ENCODE measurements around the gene PYROXD2.
"Not testable (repeated sequence)": the region's sequence is repeated elsewhere in the genome, so short reads cannot be mapped to it uniquely, and the experiment has no call there.

The PYROXD2 gene

DNA sequence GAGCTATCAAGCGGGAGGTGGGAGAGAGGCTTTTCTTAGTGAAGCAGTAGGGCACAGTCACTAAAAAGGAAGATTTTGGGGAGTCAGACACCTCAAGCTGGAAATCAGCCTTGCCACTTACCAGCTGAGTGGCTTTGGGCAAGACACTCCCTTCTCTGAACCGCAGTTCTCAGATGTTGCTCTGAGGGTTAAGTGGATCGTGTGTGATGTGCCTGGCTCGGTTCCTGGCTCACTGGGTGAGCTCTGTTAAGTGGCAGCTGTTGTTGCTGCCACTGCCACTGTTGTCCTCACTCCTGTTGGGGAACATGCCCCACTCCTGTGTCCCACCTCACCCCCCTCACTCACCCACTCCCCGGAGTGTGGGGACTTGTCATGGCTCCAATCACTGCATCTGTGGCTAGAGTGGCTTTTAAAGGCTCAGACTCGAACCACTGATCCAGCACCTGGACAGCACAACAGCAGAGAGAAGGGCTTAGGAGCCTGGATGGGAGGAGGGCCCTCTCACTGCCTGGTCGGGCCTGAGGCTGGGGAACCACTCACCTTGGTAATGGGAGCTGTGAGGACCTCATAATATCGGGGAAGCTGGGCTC, 20.0 kb downstream of the PYROXD2 start:
- no peak for DNase-seq (ENCODE audit: low read depth, low spot score)

GRCh38 chr10:98391578-98391991, 23.4 kb downstream of the PYROXD2 start:
- no peak for DNase-seq (ENCODE audit: low read depth, low spot score)

- no peak for DNase-seq (ENCODE audit: low read depth, low spot score)
Observed at GRCh38 chr10:98391065-98391464, 23.9 kb downstream of the PYROXD2 start.

GRCh38 chr10:98390406-98390805, 24.6 kb downstream of the PYROXD2 start:
- no peak for DNase-seq (ENCODE audit: low read depth, low spot score)

- no peak for DNase-seq (ENCODE audit: low read depth, low spot score)
Observed at GRCh38 chr10:98389398-98389797, 25.6 kb downstream of the PYROXD2 start.

DNA sequence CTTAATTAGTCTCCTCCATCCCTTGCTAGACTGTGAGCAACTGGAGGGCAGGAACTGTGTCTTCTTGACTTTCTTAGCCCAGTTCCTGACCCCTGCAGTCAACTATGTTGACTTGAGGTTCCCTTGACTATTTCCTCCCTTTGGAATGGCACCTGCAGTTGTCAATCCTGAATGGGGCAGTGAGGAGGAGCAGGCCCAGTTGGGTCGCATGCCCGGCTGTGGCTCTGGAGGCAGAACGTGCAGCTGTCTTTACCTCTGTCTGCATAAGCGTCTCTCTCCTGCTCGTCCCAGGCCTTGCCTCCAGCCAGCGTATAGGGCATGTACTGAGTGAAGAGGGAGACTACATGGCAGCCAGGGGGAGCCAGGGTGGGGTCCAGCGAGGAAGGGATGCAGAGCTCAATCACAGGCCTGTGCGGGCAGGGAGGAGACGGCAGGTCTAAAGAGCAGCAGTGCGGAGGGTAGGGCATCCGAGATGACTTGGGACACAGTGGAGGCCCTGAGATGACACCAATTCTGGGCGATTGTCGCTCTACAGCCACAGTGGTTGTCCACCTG, 26.8 kb downstream of the PYROXD2 start:
- DNase-seq (ENCODE audit: low read depth, low spot score), result no peak

GRCh38 chr10:98384531-98385133, 30.4 kb downstream of the PYROXD2 start:
- no peak for DNase-seq (ENCODE audit: low read depth, low spot score)

DNA sequence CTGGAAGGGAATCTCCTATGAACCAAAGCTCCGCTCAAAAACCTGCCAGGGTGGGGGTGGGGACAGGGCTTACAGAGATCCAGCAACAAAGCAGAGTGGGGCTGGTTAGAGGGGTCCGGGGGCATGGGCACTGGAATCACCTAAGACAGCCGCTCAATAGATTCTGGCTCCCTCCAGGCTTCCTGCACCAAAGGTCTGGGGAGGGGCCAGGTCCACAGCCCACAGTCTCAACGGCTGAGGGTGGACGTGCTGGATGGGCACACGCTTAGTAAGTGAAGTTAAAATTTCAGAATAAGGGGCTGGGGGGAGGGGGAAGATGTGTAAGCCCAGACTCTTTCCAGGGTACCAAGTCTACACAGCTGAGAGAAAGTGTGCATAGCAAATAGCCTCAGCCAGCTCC, 31.1 kb downstream of the PYROXD2 start:
- DNase-seq (ENCODE audit: low read depth, low spot score), result no peak

DNA sequence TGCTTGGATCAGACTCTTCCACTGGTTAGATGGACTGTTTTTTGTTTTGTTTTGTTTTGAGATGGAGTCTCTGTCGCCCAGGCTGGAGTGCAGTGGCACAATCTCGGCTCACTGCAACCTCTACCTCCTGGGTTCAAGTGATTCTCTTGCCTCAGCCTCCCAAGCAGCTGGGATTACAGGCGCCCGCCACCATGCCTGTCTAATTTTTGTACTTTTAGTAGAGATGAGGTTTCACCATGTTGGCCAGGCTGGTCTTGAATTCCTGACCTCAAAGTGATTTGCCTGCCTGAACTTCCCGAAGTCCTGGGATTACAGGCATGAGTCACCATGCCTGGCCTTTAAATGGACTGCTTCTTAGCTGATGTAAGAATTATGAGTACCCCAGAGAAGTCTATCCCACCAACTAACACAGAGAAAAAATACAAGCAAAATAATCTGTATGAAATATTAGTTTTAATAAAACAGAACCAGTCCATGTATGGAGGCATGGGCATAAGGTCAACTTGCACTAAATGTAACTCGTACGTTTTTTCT, 31.8 kb downstream of the PYROXD2 start:
- DNase-seq (ENCODE audit: low read depth, low spot score), result not testable (repeated sequence)

- no peak for DNase-seq (ENCODE audit: low read depth, low spot score)
Observed at GRCh38 chr10:98382691-98383101, 32.3 kb downstream of the PYROXD2 start.

GRCh38 chr10:98380493-98381339, 34.3 kb downstream of the PYROXD2 start:
- no peak for DNase-seq (ENCODE audit: low read depth, low spot score)

GRCh38 chr10:98378722-98379121, 36.3 kb downstream of the PYROXD2 start:
- no peak for DNase-seq (ENCODE audit: low read depth, low spot score)

GRCh38 chr10:98377536-98377935, 37.4 kb downstream of the PYROXD2 start:
- DNase-seq (ENCODE audit: low read depth, low spot score), result no peak

DNA sequence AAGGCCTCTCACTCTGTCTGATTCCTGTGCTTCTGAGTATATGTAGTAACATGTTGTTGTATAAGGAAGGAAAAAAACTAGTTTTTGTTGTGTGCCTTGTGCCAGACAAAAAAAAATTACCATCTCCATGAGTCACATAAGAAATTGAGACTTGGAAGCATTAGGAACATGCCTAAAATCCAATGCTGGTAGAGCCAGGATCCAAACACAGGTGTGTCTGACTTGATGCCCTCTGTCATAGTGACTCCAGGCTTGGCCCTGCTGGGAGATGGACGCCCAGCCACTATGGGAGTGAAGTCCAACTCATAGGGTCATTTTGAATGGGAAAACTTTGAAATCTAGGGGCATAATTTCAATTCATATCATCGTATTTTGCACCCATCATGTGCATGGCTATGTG, 38.0 kb downstream of the PYROXD2 start:
- no peak for DNase-seq (ENCODE audit: low read depth, low spot score)

GRCh38 chr10:98376485-98376884, 38.5 kb downstream of the PYROXD2 start:
- no peak for DNase-seq (ENCODE audit: low read depth, low spot score)

DNA sequence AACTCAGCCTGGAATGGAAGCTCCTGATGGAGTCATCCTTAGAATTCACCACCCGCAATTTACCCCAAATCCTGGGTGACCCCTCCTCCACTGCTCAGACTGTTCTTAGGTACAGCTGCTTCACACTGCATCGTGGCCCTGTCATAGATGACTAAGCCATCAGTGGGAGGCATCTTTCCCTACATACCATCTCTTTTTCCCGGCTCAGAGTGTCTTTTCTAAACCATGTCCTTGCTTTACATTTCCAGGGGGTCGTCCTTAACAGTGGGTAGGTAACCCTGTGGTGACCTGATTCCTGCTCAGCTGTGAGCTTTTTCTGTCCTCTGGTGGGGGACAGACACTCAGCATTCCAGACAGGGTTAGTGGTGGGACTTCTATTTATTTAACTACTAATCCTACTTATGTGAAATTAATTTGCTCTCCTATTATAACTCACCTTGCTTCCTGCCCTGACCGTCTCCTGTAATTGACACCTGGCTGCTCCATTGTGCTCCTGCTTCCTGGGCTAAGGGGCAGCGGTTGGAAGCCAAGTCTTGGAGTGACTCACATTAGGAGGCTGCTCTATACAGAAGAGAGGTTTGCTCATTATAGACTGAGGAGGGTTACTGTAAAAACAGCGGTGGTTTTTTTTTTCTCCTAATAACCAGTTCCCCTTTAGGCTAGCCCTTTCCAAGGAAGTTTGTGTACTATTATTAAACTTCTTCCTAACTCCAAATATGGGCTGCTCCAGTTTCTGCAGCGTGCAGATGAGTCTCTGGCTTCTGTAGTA, 40.6 kb downstream of the PYROXD2 start:
- DNase-seq (ENCODE audit: low read depth, low spot score), result no peak

DNA sequence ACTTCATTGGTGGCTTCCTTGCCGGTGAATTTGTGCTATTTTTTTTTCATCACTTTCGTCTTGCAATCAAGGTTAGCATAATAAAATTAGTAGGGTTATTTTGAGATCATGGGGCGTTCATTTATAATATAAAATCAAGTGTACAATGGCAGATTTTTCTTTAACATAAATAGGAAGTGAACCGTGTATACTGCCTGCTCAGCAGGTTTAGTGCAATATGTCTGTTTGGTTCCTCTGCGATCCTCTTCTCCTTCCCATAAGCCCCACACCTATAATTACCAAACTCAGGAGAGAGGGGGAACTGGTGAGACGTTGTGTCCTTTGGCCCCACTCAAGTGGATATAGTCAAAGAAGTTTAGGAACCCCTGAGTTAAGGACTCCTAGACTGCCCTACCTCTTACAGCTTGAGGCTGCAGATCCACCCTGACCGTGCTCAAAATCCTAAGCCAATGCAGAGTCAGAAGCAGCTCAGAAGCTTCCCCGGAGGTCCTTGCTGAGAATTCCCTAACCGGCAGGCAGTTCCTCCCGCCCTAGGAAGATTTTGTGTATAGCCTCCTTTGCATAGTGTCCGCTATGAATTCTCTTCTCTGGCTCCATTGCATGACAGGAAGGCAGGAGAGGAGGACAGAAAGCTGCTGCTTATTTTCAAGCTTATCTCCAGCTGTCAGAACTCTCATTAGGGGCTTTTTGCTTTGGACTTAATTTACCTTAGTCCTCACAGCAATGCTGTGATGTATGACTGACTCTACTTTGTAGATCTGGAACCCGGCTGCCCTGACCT, 41.5 kb downstream of the PYROXD2 start:
- no peak for DNase-seq (ENCODE audit: low read depth, low spot score)

DNA sequence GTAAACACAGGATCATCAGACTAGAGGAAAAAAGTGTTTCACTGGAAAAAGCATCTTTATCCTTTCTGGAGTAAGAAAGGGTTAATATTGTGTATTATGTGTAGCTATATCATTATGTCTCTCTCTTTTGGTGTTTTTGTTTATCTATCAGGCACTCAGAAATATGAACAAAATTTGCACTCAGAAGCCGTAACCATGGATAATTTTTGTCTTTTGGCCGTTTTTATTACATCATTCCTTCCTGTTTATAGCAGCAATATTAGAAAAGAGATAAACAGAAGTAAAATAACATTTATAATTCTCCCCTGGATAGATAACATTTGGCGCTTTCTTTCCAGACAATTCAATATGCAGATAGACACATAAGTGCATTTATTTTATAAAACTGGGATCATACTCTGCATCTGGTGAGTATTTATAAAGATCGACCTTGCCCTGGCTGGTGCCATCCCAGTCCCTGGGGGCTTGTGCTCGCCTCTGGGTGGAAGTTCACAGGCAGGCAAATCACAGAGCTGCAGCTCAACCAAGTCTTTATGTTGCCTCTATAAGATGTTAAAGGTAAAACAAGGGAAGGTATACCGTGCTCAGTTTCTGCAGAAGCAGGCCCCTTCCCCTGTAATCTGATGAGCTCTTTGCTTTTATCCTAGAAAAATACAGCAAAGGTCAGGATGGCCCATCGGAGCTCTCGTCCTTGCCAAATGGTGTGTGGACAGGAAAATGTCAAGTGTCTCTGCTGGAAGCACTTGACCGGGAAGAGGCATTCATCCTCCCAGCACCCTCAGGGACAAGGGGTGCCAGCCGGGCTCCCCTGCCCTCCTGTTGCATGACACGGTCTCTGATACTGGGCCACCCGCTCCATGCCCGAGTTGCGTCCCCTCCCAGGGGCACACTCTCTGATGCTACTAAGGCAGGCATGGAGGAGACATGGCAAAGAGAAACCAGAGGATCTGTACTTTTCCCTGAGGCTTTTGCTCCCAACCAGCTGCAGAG, 43.9 kb downstream of the PYROXD2 start:
- no peak for DNase-seq (ENCODE audit: low read depth, low spot score)

DNA sequence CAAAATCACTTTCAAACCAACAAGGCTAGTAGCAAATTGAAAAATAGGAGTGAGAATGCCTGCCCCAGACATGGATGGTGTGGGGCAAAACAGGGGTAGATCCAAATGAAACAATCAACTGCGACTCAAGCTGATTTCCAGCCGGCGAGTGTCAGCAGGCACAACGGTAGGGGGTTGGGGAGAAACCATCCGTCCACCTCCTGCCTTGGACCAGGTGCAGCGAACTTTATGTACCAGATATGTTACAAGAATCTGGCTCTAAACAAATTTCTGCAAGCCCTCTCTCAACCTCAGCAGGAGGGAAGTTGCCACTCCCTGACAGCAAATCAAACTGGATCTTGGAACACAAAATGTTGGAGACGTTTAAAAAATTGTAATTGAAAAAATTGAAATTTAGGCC, 45.2 kb downstream of the PYROXD2 start:
- DNase-seq (ENCODE audit: low read depth, low spot score), result no peak

Measured in activated naive CD8-positive, alpha-beta T cell treated with anti-CD3 and anti-CD28 coated beads, Interleukin-2, amount 50 U/mL, for 16 hours (primary cell).